ENCODE results near the gene PLVAP.
A peak's percentile ranks its signal among the peaks of the same experiment; 100 is the strongest.

GRCh38 chr19:17421942-17422341 is 44.8 kb upstream of the PLVAP start:
- no peak for TF ChIP-seq ZEB2 (IDR thresholded peaks at IDR 0.05)
- TF ChIP-seq HSF4 (CRISPR knock-in tag; IDR thresholded peaks at IDR 0.05; ENCODE audit: borderline replicate concordance) = no peak
- TF ChIP-seq KDM1A (IDR thresholded peaks at IDR 0.05) = peak in 1 of 2 experiments; percentile 29; a peak in 1 of 4 replicates
- TF ChIP-seq NFXL1 (CRISPR knock-in tag; IDR thresholded peaks at IDR 0.05) = no peak
- TF ChIP-seq NRF1 (conservative IDR thresholded peaks at IDR 0.05 in 1 of 2, IDR thresholded peaks at IDR 0.05 in 1 of 2) = no peak
- no peak for TF ChIP-seq NR3C1 (CRISPR knock-in tag; IDR thresholded peaks at IDR 0.05)
- no peak for TF ChIP-seq CTCF (IDR thresholded peaks at IDR 0.05 in 2 of 3, conservative IDR thresholded peaks at IDR 0.05 in 1 of 3; ENCODE audit: insufficient read depth in 2 of 3, low read depth in 1 of 3, low read length in 3 of 3)
- no peak for TF ChIP-seq POU5F1 (IDR thresholded peaks at IDR 0.05; ENCODE audit: borderline replicate concordance, low read depth, low read length, partially characterized antibody)
- TF ChIP-seq ZBTB49 (CRISPR knock-in tag; IDR thresholded peaks at IDR 0.05; ENCODE audit: borderline replicate concordance) = no peak

All from K562 (cell line).